Measurements from ENCODE around the gene ABCC6.
"Not testable (repeated sequence)": the region's sequence is repeated elsewhere in the genome, so short reads cannot be mapped to it uniquely, and the experiment has no call there.

DNA sequence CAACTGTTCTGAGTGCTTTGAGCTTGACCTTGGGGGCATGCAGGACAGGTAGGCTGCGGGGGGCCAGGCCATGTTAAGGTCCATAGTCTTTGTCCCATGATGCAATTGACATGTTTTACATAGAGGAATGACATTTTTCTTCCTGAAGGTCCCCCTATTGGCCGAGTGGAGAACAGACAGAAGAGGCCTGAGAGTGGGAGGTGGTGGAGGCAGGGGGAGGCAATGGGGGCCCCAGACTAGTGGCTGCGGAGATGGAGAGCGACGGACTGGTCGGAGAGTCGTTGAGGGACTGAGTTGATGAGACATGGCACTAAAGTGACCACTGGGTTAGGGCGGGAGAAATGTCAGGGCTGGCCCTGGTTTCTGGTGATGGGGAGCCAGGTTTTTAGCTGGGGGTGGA, 48.4 kb upstream of the ABCC6 start:
- TF ChIP-seq, protein P1, sequence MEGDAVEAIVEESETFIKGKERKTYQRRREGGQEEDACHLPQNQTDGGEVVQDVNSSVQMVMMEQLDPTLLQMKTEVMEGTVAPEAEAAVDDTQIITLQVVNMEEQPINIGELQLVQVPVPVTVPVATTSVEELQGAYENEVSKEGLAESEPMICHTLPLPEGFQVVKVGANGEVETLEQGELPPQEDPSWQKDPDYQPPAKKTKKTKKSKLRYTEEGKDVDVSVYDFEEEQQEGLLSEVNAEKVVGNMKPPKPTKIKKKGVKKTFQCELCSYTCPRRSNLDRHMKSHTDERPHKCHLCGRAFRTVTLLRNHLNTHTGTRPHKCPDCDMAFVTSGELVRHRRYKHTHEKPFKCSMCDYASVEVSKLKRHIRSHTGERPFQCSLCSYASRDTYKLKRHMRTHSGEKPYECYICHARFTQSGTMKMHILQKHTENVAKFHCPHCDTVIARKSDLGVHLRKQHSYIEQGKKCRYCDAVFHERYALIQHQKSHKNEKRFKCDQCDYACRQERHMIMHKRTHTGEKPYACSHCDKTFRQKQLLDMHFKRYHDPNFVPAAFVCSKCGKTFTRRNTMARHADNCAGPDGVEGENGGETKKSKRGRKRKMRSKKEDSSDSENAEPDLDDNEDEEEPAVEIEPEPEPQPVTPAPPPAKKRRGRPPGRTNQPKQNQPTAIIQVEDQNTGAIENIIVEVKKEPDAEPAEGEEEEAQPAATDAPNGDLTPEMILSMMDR (IDR thresholded peaks at IDR 0.05) = not testable (repeated sequence)
- not testable (repeated sequence) for TF ChIP-seq EP300 (IDR thresholded peaks at IDR 0.05)
